Astrocyte of the hippocampus (primary cell): Measurements from ENCODE around the gene FRS2.
A peak's percentile ranks its signal among the peaks of the same experiment; 100 is the strongest.

Experiments
- DNase-seq: peaks from one replicate; pipeline ENCODE4 v3.0.0; 2011; ENCODE audit warnings: low read depth, low spot score

FRS2 gene

DNA sequence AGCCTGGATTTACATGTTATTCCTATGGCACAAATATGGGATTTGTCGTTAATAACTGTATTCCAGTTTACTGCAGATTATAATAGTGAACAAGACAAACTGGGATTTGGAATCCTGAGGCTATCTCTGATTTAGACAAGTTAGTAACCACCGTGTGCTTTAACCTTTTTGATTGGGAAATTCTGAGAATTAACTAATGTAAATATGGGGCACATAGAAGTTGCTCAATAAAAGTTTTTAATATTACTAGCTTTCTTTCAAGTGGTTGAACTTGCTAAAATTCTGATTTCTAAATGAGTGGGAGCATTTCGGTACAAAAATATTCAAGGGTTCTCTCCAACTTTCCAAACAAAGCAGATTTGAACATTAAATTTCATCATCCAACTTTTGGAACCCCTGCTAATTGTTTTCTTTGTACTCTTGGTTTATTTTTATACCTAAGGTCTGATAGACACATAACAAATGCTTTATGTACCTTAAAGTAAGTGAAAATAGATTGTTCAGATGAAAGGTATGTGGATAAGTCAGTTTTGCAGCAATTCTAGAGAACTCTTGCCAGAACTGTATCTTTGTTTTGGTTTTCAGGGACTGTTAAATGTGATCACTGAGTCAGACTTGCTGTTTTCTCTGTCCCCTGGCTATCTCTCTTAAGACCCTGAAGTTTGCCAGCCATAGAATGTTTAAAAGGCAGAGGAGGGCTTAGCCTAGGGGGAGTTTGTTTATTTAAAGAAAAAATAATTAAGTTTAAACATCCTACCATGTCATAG is 57.5 kb downstream of the FRS2 start:
- DNase-seq: peak; percentile 66

DNA sequence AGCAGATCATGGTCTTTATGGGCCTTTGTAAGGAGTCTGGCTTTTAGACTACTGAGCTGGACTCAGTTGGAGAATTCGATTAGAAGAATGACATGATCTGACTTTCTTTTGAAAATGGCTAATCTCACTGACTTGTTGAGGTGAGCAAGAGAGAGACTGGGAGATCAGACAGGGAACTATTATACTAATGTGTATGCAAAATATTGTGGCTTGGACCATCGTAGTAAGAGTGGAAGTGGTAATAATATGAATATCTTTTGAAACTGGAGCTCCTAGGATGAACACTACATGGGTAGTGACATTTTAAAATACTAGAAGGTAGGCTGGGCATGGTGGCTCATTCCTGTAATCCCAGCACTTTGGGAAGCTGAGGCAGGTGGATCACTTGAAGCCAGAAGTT is 58.8 kb downstream of the FRS2 start:
- no peak for DNase-seq

DNA sequence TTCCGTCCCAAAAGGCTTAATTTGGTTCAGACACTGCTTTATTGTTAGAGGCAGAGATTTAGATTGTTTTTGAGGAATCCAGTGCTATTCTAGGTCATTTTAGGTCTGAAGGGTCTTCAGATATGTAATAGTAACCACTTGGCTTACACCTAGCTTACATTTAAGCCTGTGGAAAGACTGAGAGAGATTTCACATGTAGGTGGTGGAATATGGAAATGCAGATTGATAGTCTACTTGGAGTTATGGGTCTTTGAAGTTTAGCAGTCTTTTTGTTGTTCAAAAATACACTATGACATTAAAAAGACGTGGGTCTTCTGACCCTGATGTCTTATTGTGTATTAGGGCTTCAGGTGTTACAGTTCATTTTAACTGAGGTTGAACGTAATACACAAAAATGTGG is 63.7 kb downstream of the FRS2 start:
- no peak for DNase-seq

DNA sequence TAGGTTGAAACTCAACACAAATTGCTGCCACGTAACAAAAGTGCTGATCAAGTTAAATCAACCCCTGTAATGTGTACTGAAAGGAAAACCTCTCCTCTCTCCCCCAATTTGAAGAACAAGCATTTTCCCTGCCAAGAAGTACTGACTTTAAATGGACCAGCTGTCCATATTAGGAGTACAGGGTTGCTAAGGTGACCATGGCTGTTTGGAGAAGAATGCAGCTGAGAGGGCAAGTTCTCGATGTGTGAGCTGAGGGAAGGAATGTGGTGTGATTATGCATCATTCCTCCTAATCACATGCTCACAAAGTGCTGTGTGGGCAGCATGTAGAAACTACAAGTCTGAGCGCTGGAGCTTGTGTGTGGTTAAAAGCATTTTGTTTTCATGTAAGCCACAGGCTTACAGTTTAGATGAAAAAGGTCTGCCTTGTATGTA is 64.2 kb downstream of the FRS2 start:
- DNase-seq: peak; percentile 98

DNA sequence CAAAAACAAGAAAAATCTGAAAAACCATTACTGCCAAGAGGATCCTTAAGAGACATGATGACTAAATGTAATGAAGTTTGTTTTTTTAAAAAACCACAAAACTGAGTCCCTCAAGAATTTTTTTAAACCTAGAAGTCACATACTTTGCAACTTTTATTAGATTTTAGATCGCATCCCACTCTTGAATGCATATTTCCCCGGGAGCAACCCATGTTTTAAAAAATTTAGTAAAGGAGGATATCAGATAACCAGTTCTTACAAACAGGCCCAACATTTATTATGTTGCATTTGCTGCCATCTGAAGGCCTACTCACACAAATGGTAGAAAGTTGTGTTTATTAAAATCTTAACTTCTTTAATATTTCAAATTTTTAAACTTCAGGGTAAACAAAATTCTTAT is 70.8 kb downstream of the FRS2 start:
- peak; percentile 20 for DNase-seq

DNA sequence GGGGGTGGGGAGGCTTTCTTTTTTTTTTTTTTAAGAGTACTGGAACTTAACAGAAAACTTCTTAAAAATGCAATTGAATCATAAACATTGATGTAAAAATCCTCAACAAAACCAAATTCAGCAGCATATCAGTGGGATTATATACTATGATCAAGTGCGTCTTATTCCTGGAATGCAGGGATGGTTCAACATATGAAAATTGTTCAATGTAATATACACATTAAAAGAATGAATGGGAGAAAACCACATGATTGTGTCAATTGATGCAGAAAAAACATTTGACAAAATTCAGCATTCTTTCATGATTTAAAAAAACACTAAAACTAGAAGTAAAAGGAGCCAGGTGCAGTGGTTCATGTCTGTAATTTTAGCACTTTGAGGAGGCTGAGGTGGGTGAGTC is 73.9 kb downstream of the FRS2 start:
- DNase-seq: no peak

DNA sequence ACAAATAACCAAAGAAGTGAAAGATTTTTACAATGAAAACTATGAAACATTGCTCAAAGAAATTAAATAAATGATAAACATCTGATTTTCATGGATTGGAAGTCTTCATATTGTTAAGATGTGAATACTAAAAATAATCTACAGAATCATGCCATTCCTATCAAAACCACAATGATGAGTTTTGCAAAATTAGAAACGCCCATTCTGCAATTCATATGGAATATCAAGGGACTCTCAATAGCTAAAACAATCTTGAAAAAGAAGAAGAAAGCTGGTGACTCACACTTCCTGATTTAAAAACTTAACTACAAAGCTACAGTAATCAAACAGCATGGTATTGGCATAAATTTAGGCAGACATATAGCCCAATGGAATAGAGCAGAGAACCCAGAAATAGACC is 74.9 kb downstream of the FRS2 start:
- DNase-seq: no peak

DNA sequence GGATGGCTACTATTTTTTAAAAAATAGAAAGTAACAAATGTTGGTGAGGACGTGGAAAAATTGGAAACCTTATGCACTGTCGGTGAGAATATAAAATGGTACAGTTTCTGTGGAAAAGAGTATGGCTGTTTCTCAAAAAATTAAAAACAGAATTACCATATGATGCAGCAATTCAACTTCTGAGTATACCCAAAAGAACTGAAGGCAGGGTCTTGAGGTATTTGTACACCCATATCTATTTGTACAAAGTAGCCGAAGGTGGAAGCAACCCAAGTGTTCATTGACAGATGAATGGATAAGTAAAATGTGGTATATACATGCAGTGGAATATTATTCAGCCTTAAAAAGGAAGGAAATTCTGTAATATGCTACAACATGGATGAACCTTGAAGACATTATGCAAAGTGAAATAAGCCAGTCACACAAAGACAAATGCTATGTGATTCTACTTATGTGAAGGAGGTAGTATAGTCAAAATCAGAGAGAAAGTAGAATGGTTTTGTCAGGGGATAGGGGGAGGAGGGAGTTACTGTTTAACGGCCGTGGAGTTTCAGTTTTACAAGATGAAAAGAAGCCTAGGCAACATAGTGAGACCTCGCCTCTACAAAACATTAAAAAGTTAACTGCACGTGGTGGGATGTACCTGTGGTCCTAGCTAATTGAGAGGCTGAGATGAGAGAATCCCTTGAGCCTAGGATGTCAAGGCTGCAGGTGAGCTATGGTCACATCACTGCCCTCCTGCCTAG is 76.7 kb downstream of the FRS2 start:
- no peak for DNase-seq

DNA sequence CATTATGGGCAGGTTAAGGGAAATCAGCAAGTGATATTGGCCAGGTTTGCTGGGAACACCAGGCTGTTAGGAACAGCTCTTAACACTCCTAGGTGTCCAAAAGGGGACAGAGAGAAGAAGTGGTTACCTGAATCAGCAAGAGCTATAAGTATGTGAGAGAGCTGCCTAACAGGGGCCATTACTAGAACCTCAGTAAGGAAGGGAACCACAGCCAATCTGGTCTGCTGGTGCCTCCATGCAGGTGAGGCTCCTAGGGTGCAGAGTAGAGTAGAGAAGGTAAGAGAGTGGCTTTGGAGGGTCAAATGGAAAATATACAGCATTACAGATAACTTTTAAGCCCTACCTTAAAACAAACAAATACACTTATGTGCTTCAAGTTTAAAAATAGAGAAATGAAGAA is 78.5 kb downstream of the FRS2 start:
- DNase-seq: no peak

DNA sequence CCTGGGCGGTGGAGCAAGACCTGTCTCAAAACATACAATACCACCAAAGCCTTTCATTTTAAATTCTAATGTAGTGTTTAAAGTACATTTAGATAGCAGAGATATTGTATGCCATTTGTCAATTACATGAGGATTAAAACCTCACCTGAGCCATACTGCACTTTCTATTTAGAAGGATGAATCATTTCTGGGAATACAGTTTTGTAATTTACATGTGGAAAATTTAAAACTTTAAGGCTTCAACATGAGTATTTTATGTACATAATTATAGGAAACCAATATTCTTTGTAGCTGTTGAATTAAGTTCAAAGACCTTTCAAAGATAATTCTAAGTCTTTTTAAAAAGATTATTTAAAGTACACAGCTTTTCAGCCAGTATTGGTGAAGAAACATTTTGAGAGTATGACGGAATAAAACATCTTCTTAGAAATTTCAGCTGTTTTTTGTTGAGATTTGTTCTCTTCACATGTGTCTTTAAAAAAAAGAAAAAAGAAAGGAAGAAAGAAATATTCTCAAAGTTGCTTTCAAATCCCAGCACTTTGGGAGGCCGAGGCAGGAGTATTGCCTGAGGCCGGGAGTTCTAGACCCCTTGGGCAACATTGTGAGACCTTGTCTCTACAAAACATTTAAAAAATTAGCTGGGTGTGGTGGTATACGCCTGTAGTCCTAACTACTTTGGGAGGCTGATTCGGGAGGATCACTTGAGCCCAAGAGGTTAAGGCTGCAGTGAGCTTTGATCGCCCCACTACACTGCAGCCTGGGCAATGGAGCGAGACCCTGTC is 80.6 kb downstream of the FRS2 start:
- DNase-seq: no peak

DNA sequence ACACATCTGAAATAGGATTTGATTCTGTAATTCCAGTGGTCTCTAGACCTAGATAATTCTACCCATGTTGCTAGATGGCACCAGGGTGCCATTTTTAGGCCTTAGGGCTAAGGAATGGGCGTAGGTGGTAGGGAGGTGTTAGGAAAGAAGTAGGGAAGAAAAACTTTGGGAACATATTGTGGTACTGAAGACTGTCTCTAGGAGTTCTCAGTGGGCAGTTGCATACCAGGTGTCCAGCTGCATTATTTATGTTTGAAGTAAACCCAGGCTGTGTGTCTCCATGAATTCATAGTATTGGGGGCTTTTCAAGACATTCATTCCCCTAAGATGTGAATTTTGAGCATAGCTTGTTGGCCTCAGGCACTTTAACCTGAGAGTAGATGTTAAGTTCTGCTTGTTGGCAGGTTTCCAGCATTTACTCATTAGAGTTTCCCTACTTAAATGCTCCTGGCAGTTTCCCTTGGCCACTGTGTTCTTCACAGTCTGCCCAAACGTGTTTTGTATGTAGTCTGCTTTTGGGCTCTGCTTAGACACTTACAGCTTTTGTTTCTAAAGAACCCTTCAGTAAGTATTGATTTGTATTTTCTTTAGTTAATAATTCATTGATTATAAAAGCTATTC is 83.5 kb downstream of the FRS2 start:
- peak; percentile 82 for DNase-seq

DNA sequence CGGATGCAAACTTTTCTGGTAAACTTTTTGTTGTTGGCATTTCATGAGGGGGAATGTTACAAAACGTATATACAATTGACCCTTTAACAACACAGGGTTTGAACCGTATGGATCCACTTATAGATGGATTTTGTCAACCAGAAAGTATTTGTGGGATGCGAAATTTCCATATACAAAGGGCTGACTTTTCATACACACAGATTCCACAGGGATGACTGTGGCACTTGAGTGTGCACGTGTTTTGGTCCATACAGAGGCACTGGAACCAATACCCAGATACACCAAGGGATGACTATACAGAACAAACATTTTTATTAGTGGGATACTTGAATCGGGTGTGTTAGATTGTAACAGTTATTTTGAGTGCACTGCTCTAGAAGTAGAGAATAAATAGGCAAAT is 85.3 kb downstream of the FRS2 start:
- peak; percentile 77 for DNase-seq

DNA sequence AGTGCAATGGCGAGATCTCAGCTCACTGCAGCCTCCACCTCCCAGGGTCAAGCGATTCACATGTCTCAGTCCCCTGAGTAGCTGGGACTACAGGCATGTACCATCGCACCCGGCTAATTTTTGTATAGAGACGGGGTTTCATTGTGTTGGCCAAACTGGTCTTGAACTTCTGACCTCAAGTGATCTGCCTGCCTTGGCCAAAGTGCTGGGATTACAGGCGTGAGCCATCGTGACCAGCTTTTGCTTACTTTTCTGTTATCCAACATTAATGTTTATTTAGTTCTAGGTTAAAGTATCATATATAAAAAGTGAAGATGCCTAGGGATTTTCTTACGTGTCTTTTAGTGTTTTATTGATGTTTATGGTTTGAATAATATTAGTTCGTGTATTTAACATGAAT is 86.2 kb downstream of the FRS2 start:
- DNase-seq: no peak

DNA sequence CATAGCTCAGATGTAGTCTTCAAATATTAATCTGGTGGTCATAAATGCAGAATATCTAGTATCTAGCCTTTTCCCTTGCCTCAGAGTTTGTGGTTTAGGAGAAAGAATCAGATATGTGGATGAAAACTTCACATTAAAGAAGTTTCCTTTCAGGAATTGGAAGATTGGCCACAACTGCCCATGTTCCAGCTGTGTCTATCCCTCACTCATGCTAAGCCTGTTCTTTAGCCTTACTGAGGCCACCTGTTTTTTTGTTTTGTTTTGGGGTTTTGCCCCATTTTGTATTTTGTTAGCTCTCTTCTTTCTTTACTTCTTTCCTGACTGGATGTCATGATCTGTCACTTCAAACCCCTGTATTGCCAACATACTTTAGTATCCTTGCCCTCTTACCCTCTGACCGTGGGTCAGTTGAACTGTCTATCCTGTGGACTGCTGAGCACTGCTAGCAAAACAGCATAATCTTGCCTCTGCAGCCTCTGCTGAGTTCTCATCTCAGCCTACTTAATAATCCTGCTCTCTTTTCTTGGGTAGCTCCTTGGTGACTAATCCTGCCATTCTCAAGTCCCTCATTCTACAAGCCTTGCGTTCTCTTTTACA is 93.1 kb downstream of the FRS2 start:
- DNase-seq: peak; percentile 32

DNA sequence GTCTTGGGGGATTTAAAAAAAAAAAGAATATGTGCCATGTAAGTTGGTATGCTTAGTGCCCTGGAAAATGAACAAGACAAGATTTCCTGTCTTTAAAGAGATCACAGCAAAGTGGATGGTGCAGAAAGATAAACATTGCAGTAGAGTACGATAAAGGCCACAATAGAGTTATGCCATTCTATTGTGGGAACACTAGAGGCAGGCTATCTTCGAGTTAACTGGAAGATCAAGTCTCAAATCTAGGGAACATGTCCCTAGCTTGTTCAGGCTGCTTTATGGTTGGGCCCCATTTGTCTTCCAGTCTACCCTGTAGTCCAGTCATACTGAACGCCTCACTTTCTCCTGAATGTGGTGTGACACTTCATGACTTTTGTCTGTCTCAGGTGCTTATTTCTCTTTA is 96.4 kb downstream of the FRS2 start:
- no peak for DNase-seq

DNA sequence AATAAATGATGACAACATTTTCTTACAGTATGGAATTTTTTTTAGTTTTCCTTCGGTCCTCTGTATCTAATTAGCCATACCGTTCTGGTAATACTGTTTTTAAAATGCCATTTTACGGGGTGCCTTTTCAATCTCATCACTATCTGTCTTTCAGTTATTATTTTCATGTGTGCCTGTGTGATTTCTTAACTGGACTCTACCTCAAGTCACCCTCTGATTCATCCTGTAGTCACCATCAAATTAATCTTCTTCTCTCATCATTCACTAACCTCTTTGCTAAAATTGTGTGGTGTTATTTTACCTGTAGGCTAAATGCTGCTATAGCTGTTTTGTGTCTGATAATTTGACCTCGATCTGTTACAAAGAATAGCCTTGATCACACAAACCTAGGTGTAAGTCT is 99.0 kb downstream of the FRS2 start:
- peak; percentile 27 for DNase-seq

DNA sequence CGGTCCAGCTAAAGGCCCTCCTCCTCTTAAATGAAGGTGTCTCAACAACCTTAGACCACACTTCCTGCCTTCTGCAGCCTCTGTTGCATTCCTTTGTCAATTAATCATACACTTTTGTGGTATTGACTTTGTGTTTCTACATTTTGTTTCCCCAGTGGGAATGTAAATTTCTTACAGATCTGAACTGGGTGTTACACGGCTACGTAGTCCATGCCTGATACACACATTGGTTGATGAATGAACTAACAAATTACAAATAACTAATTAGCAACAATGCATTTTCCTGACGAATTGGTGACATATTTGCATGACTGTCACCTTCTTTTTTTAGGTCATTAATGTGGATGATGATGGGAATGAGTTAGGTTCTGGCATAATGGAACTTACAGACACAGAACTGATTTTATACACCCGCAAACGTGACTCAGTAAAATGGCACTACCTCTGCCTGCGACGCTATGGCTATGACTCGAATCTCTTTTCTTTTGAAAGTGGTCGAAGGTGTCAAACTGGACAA is 99.9 kb downstream of the FRS2 start:
- DNase-seq: peak; percentile 87

DNA sequence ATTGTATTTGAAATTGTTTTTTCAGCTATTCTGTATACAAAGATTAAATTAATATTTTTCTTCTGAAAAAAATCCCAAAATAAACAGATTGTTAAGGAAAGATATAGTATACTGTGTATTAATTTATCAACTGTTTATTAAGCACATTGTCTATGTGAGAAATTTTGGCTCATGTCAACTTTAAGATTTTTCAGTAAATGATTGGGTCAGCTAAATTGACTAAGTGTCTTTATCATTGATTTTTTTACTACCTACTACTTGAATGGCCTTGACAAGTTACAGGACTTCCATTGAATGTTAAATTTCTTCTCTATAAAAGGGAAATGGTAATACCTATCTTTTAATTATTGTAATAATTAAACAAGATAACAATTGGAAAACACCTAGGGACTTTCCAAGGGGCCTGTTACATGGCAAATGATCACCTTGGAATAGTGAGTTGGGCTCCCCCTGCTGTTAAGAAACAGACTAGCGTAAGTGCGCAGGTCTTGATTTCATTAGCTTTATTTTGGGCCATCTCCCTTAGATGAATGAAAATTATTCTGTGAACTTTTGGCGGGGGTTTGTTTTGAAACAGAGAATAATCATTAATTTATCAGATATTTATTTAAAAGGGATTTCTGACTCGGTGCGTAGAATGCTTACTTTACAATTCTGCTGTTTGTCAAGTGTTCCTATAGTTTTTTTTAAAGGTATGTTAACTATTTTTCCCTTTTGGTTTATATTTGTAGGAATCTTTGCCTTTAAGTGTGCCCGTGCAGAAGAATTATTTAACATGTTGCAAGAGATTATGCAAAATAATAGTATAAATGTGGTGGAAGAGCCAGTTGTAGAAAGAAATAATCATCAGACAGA is 100.6 kb downstream of the FRS2 start:
- peak; percentile 82 for DNase-seq

DNA sequence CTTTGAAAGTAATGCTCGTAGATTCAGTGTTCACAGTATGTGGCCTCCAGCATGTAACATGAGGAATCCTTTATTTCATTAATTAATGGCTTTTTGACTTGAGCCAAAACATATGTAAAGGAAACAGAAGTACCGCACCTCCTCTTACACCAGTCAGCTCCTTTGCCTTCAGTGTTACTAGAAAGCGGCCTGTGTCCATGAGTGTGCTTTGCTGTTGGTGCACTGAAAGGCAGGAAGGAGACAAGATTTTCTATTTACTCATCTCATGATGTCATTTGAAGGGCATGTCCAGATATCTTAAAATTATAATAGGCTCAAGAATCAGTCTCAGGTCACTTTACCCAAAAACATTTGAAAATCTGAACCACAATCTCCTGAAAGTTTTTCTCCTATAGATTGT is 105.2 kb downstream of the FRS2 start:
- DNase-seq: no peak

DNA sequence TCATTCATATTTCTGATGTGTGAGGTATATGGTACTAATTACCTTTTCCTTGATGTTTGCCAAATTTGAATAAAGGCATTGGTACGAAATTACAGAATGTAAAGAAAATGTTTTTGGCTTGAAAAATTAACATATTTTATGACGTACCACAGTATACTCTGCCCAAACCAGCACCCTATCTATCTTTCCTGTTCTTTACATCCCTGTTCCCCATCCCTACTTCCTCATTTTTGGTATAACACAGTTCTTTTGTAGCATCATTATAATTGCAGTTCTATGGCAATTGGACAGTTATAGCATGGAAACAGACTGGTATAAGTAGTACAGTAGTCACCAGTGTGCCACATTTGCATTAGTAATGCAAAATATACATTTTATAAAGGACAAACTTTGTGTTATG is 108.1 kb downstream of the FRS2 start:
- DNase-seq: no peak
